Muscle of leg (tissue), 9 donors: Measurements from ENCODE around the gene MTHFR. TPM values are rescaled to one million over a fixed set of nuclear protein-coding genes. Genes with fewer than 3 reads are reported as not detected.

Experiments
- polyA plus RNA-seq, 8 donors: library from polyadenylated mRNA; unstranded; fragments of 120-200 nt; gene quantifications; one replicate each; pipeline versions ENCODE4 v1.2.1 to v1.2.3, GENCODE V29; 2013; ENCODE audit warnings: inconsistent platforms in 1 of 8, low replicate concordance in 1 of 8; ENCODE audit not compliant: insufficient read length in 8 of 8, insufficient read depth in 1 of 8
- total RNA-seq: library from RNA; stranded (reverse); fragments of 120-200 nt; gene quantifications from one replicate; pipeline ENCODE4 v1.2.4, GENCODE V29; 2013

MTHFR gene
- total and polyA plus RNA-seq, 9 donors, result 23.8 to 50.1 (median 34.1) TPM

Other genes with a start within 250 kb of the MTHFR start
- 0.58 TPM for gene FBXO2, start 151.5 kb downstream of the MTHFR start, total RNA-seq
- 1 to 10 TPM in 2 of 8 donors, under 1 TPM in 6; 0.09 to 4.5 (median 0.42) TPM for gene FBXO2, start 151.5 kb downstream of the MTHFR start, polyA plus RNA-seq
- gene FBXO44, start 151.1 kb downstream of the MTHFR start, total RNA-seq, result 4.8 TPM
- gene FBXO44, start 151.1 kb downstream of the MTHFR start, polyA plus RNA-seq, result 1 to 10 TPM; 4.1 to 8.3 (median 4.5) TPM
- 5.2 TPM for gene FBXO6, start 141.8 kb downstream of the MTHFR start, total RNA-seq
- gene FBXO6, start 141.8 kb downstream of the MTHFR start, polyA plus RNA-seq, result 1 to 10 TPM; 2.7 to 5.9 (median 4.9) TPM
- 35.0 TPM for gene MAD2L2, start 124.8 kb downstream of the MTHFR start, total RNA-seq
- 10 to 100 TPM; 25.1 to 39.9 (median 30.8) TPM for gene MAD2L2, start 124.8 kb downstream of the MTHFR start, polyA plus RNA-seq
- gene DRAXIN, start 114.3 kb downstream of the MTHFR start, total RNA-seq, result 0.27 TPM
- under 1 TPM; 0.20 to 0.56 (median 0.30) TPM for gene DRAXIN, start 114.3 kb downstream of the MTHFR start, polyA plus RNA-seq
- gene AGTRAP, start 69.8 kb downstream of the MTHFR start, total RNA-seq, result 24.8 TPM
- 10 to 100 TPM; 14.8 to 22.3 (median 17.4) TPM for gene AGTRAP, start 69.8 kb downstream of the MTHFR start, polyA plus RNA-seq
- 20.6 TPM for gene C1orf167, start 43.8 kb downstream of the MTHFR start, total RNA-seq
- gene C1orf167, start 43.8 kb downstream of the MTHFR start, polyA plus RNA-seq, result 10 to 100 TPM in 5 of 8 donors, 1 to 10 TPM in 3; 3.1 to 24.9 (median 12.4) TPM
- gene CLCN6, start 227 bp upstream of the MTHFR start, total RNA-seq, result 7.5 TPM
- gene CLCN6, start 227 bp upstream of the MTHFR start, polyA plus RNA-seq, result 10 to 100 TPM in 7 of 8 donors, 1 to 10 TPM in 1; 8.8 to 16.2 (median 12.0) TPM
- gene NPPA, start 41.8 kb upstream of the MTHFR start, total RNA-seq, result 0.93 TPM
- gene NPPA, start 41.8 kb upstream of the MTHFR start, polyA plus RNA-seq, result 1 to 10 TPM; 1.1 to 3.2 (median 2.2) TPM
- gene NPPB, start 53.0 kb upstream of the MTHFR start, total RNA-seq, result not detected
- not detected for gene NPPB, start 53.0 kb upstream of the MTHFR start, polyA plus RNA-seq
- 24.3 TPM for gene KIAA2013, start 120.5 kb upstream of the MTHFR start, total RNA-seq
- gene KIAA2013, start 120.5 kb upstream of the MTHFR start, polyA plus RNA-seq, result 10 to 100 TPM; 28.7 to 39.3 (median 34.8) TPM
- 118 TPM for gene PLOD1, start 128.8 kb upstream of the MTHFR start, total RNA-seq
- 100 to 1,000 TPM; 138 to 243 (median 184) TPM for gene PLOD1, start 128.8 kb upstream of the MTHFR start, polyA plus RNA-seq
- gene MFN2, start 174.5 kb upstream of the MTHFR start, total RNA-seq, result 51.9 TPM
- gene MFN2, start 174.5 kb upstream of the MTHFR start, polyA plus RNA-seq, result 10 to 100 TPM; 52.8 to 73.4 (median 60.0) TPM
- gene MIIP, start 213.5 kb upstream of the MTHFR start, total RNA-seq, result 20.7 TPM
- 10 to 100 TPM; 13.0 to 21.1 (median 17.6) TPM for gene MIIP, start 213.5 kb upstream of the MTHFR start, polyA plus RNA-seq